DOHH2 (cell line): ENCODE results near the gene ZRANB3.

Experiments used
- CTCF ChIP-seq: fragments of 200-600 bp; sonication (generic); IDR thresholded peaks from one replicate; pipeline ENCODE4 v1.5.1; 2014; ENCODE audit warnings: antibody characterized with exemption, mild to moderate bottlenecking, low read depth, low read length; ENCODE audit not compliant: poor library complexity, severe bottlenecking
- EZH2phosphoT487 ChIP-seq: fragments of 200-600 bp; sonication (generic); IDR thresholded peaks from 2 replicates; pipeline ENCODE4 v1.6.1; 2017; ENCODE audit warnings: borderline replicate concordance, mild to moderate bottlenecking, antibody characterized with exemption, low read length, moderate library complexity, mixed read lengths

- TF ChIP-seq CTCF (no peak), EZH2phosphoT487 (no peak)
These were observed 245.6 kb downstream of the ZRANB3 start for GRCh38 chr2:135285391-135285790.
